K562 (cell line): ENCODE results near the gene ACBD5. TPM values are rescaled to one million over a fixed set of nuclear protein-coding genes. Genes with fewer than 3 reads are reported as not detected.

Source experiments
- CAMTA2 ChIP-seq: fragments of 250-450 bp; sonication (Bioruptor Pico); conservative IDR thresholded peaks from 2 replicates; pipeline ENCODE4 v1.5.1; 2022
- DLX4 ChIP-seq: fragments of 250-450 bp; sonication (Bioruptor Pico); IDR thresholded peaks from 2 replicates; pipeline ENCODE4 v1.6.1; 2021; ENCODE audit warnings: mild to moderate bottlenecking
- ETV1 ChIP-seq: fragments of 450-650 bp; conservative IDR thresholded peaks from 2 replicates; pipeline ENCODE4 v1.6.1; 2016; ENCODE audit warnings: missing genetic modification characterization, control low read depth, low read depth, missing compliant biosample characterization
- GABPB2 ChIP-seq: fragments of 250-450 bp; sonication (Bioruptor Pico); conservative IDR thresholded peaks from 2 replicates; pipeline ENCODE4 v1.5.1; 2021; ENCODE audit warnings: mild to moderate bottlenecking
- GATAD2A ChIP-seq: fragments of 450-650 bp; IDR thresholded peaks from 2 replicates; pipeline ENCODE4 v1.6.1; 2017
- HMGN3 ChIP-seq: IDR thresholded peaks from 2 replicates; pipeline ENCODE4 v1.6.1; 2011; ENCODE audit warnings: borderline replicate concordance, low read depth, mild to moderate bottlenecking, mixed read lengths, low read length; ENCODE audit not compliant: insufficient read length; ENCODE audit errors: extremely low read depth
- KLF10 ChIP-seq: fragments of 250-450 bp; sonication (Bioruptor Pico); IDR thresholded peaks from 2 replicates; pipeline ENCODE4 v1.6.1; 2021; ENCODE audit warnings: matching md5 sums
- MED1 ChIP-seq: sonication (generic); formaldehyde crosslinking; IDR thresholded peaks from 2 replicates; pipeline ENCODE4 v1.8.1; 2023; ENCODE audit warnings: missing genetic modification reagents, borderline replicate concordance
- NR0B1 ChIP-seq: fragments of 450-650 bp; IDR thresholded peaks from one replicate; pipeline ENCODE4 v1.6.1; 2018; ENCODE audit warnings: mild to moderate bottlenecking, moderate library complexity; ENCODE audit not compliant: partially characterized antibody
- NUFIP1 ChIP-seq: fragments of 450-650 bp; IDR thresholded peaks from 2 replicates; pipeline ENCODE4 v1.6.1; 2018; ENCODE audit not compliant: partially characterized antibody
- RBM39 ChIP-seq: fragments of 200-400 bp; formaldehyde crosslinking; optimal IDR thresholded peaks from 2 replicates; pipeline ENCODE3; 2018; ENCODE audit warnings: low read depth, low read length
- SFPQ ChIP-seq: fragments of 200-400 bp; formaldehyde crosslinking; IDR thresholded peaks from 2 replicates; pipeline ENCODE4 v1.6.1; 2017; ENCODE audit warnings: mild to moderate bottlenecking, low read depth, low read length, moderate library complexity
- SMAD1 ChIP-seq: fragments of 150-350 bp; IDR thresholded peaks from 2 replicates; pipeline ENCODE4 v1.6.1; 2014; ENCODE audit warnings: low read length, low read depth; ENCODE audit not compliant: partially characterized antibody
- SMAD4 ChIP-seq: fragments of 250-450 bp; sonication (Bioruptor Pico); conservative IDR thresholded peaks from 2 replicates; pipeline ENCODE4 v1.8.0; 2021; ENCODE audit warnings: inconsistent platforms, mild to moderate bottlenecking, moderate library complexity
- ZFPM2 ChIP-seq: fragments of 250-450 bp; sonication (Bioruptor Pico); IDR thresholded peaks from 2 replicates; pipeline ENCODE4 v1.5.1; 2022; ENCODE audit warnings: mild to moderate bottlenecking
- ZKSCAN8 ChIP-seq: fragments of 200-800 bp; sonication (Bioruptor generic); IDR thresholded peaks from 2 replicates; pipeline ENCODE4 v1.6.1; 2016; ENCODE audit warnings: missing genetic modification characterization, missing compliant biosample characterization
- ZNF212 ChIP-seq: fragments of 450-650 bp; formaldehyde crosslinking; IDR thresholded peaks from 2 replicates; pipeline ENCODE4 v1.4.0; 2020; ENCODE audit warnings: mild to moderate bottlenecking
- ZNF224 ChIP-seq: sonication (generic); formaldehyde crosslinking; IDR thresholded peaks from 2 replicates; pipeline ENCODE4 v1.8.0; 2022; ENCODE audit warnings: mild to moderate bottlenecking, missing genetic modification reagents
- ZNF561 ChIP-seq: fragments of 450-650 bp; formaldehyde crosslinking; conservative IDR thresholded peaks from 2 replicates; pipeline ENCODE4 v1.4.0; 2020; ENCODE audit warnings: mild to moderate bottlenecking, moderate library complexity
- ZNF609 ChIP-seq: sonication (generic); formaldehyde crosslinking; IDR thresholded peaks from 2 replicates; pipeline ENCODE4 v1.8.1; 2023; ENCODE audit warnings: missing genetic modification reagents, mild to moderate bottlenecking, borderline replicate concordance
- ZNF764 ChIP-seq: fragments of 250-450 bp; sonication (Bioruptor Pico); IDR thresholded peaks from 2 replicates; pipeline ENCODE4 v1.4.0; 2020; ENCODE audit warnings: low read depth, mild to moderate bottlenecking, moderate library complexity
- polyA plus RNA-seq, 8 experiments: library from polyadenylated mRNA; depleted of rRNA in 4 of 8; stranded (reverse) in 5 of 8; unstranded in 3 of 8; fragments of >200 nt; fragmentation: Nextera tagmentation in 2 of 8; fragmentation: Illumina TruSeq in 1 of 8; extraction: Ambion mirVana in 2 of 8; extraction: Trizol in 1 of 8; gene quantifications; 2 replicates each; pipeline versions ENCODE4 v1.2.1 to v1.2.3, GENCODE V29; 2011 to 2014; ENCODE audit warnings: inconsistent platforms in 1 of 8, missing spikeins in 1 of 8
- total RNA-seq, 7 experiments: library from RNA; depleted of rRNA in 6 of 7; stranded (reverse); fragments of >200 nt in 6 of 7; fragmentation: Illumina TruSeq in 2 of 7; extraction: Trizol in 2 of 7; gene quantifications; 2 replicates each; pipeline versions ENCODE4 v1.2.1 to v1.2.3, GENCODE V29; 2011 to 2021; ENCODE audit warnings: low replicate concordance in 1 of 7

The ACBD5 gene
- total and polyA plus RNA-seq, 9 of the 15 experiments (the other 6 are each of a cell fraction or from before 2014, with no cell fraction given), result 1.5 to 10.3 (median 7.8) TPM

GRCh38 chr10:27252267-27253000, 11.8 kb upstream of the ACBD5 start (continued):
- TF ChIP-seq DLX4 (CRISPR knock-in tag), result no peak
- no peak for TF ChIP-seq ZFPM2 (CRISPR knock-in tag)
- no peak for TF ChIP-seq GATAD2A
- no peak for TF ChIP-seq SMAD1
- no peak for TF ChIP-seq ZNF212 (CRISPR knock-in tag)
- no peak for TF ChIP-seq SFPQ
- TF ChIP-seq GABPB2 (CRISPR knock-in tag), result no peak
- TF ChIP-seq CAMTA2 (CRISPR knock-in tag), result no peak
- no peak for TF ChIP-seq NUFIP1
- peak; percentile 39; the same call in 1 of the 2 replicates for TF ChIP-seq SMAD4 (CRISPR knock-in tag)
- TF ChIP-seq RBM39, result no peak
- TF ChIP-seq MED1, result no peak
- TF ChIP-seq HMGN3, result no peak
- no peak for TF ChIP-seq ZKSCAN8 (CRISPR knock-in tag)
- no peak for TF ChIP-seq ZNF561
- TF ChIP-seq NR0B1, result no peak
- TF ChIP-seq KLF10 (CRISPR knock-in tag), result no peak
- TF ChIP-seq ETV1 (tag), result no peak
- TF ChIP-seq ZNF609, result no peak
- TF ChIP-seq ZNF224 (CRISPR knock-in tag), result no peak
- TF ChIP-seq ZNF764 (CRISPR knock-in tag), result no peak
